Prostate gland (tissue), 2 donors: ENCODE measurements around the gene LRRC30.

Source experiments
- POLR2AphosphoS5 ChIP-seq: sonication (generic); formaldehyde crosslinking; IDR thresholded peaks from one replicate; pipeline ENCODE4 v1.6.1; 2017; ENCODE audit warnings: antibody characterized with exemption
- TF ChIP-seq, protein P1 (sequence below), 4 experiments: fragments of 200-600 bp in 2 of 4; fragments of 450-650 bp in 2 of 4; sonication (generic) in 2 of 4; IDR thresholded peaks; 1 replicate in 3 of 4; 2 replicates in 1 of 4; pipeline ENCODE4 v1.5.1; 2016 to 2019; ENCODE audit warnings: antibody characterized with exemption in 4 of 4, mild to moderate bottlenecking in 2 of 4, moderate library complexity in 2 of 4

DNA sequence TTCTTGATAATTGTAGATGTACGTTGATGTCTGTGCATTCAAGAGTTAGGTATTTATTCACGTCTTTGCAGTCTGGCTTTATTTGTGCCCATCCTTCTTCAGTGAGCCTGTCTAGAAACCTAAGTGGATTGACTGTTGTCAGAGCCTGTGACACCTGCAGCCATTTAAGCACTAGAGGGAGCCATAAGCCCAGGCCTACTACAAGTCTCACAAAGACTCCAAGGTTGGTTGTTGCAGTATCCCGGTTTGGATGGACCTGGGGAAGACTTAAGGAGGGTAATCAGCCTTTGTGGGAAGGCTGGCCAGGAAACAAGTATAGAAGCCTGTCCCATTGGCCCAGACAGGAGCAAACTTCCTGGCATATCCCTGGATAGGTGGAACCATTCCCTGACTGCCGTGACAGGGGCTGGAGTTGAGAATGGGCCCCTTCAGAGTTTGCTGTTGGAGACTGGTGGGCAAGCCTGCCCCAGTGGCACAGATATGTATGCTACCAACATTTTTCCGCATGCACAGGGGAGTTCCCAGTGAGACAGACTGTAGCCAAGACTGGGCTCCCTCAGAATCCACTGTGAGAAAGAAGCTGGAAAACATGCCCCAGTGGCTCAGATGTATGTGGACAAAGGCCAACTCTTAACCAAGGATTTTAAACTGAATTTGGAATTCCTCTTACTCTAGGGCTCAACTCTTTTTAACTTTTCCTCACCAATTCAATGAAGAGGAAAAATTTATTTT lies 9.3 kb upstream of the LRRC30 start:
- TF ChIP-seq, protein P1, sequence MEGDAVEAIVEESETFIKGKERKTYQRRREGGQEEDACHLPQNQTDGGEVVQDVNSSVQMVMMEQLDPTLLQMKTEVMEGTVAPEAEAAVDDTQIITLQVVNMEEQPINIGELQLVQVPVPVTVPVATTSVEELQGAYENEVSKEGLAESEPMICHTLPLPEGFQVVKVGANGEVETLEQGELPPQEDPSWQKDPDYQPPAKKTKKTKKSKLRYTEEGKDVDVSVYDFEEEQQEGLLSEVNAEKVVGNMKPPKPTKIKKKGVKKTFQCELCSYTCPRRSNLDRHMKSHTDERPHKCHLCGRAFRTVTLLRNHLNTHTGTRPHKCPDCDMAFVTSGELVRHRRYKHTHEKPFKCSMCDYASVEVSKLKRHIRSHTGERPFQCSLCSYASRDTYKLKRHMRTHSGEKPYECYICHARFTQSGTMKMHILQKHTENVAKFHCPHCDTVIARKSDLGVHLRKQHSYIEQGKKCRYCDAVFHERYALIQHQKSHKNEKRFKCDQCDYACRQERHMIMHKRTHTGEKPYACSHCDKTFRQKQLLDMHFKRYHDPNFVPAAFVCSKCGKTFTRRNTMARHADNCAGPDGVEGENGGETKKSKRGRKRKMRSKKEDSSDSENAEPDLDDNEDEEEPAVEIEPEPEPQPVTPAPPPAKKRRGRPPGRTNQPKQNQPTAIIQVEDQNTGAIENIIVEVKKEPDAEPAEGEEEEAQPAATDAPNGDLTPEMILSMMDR (IDR thresholded peaks at IDR 0.05), result peak in 2 of 4 experiments; percentile 40 to 41
- no peak for TF ChIP-seq POLR2AphosphoS5
